GM18907 (cell line): Measurements from ENCODE around the gene NFIA.

ENCODE experiments used
- ATAC-seq: cut with Tn5 transposase; IDR thresholded peaks from one replicate; pipeline ENCODE4 v1.9.1; 2021; ENCODE audit warnings: mild to moderate bottlenecking, moderate library complexity; ENCODE audit not compliant: unreplicated experiment

Gene NFIA

DNA sequence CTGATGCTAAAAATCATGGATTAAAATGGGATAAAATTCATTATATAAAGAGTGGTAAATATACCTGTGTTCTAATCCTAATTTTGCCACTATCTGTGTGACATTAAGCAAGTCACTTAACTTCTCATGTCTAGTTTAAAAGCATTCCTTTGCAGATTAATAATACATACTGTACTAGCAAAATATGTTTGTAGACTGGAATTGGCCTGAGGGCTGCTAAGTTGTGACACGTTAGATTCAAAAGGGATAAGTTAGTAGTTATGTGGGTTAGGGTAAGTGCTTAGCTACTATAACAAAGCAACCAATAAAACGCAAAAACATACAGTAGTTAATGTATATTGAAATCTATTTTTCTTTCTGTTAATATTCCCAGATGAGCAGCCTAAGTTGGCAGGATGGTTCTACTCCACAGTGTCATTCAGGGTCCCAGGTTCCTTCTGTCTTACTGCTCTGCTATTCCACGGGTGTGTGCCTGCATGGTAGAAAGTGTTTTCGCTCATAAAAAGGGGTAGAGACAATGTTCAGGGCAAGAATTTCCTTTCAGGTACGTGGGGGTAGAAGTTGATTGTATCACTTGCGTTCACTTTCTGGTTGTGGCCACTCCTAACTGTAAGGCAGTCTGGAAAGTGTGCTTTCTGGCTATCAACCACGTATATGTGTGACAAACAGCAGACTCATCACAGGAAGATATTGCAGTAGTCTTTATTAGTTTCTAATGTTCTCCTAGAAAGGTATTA is 239.8 kb downstream of the NFIA start:
- no peak for ATAC-seq

DNA sequence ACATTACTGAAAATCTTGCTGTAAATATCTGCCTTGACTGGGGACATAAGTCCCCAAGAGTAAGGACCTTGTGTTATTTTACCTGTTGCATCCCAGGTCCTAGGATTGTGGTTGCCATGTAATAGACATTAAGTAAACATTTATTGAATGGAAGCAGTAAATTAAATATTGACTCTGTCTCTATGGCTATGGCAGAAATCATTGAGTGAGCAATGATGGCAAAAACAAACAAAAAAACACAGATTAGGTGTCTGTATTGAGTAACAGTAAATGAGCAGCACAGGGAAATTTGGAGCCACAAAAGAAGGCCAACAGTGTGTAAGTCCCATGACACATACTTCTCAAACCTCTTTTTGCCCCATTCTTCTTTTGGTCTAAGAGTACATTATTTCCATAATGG is 240.4 kb downstream of the NFIA start:
- ATAC-seq = no peak

DNA sequence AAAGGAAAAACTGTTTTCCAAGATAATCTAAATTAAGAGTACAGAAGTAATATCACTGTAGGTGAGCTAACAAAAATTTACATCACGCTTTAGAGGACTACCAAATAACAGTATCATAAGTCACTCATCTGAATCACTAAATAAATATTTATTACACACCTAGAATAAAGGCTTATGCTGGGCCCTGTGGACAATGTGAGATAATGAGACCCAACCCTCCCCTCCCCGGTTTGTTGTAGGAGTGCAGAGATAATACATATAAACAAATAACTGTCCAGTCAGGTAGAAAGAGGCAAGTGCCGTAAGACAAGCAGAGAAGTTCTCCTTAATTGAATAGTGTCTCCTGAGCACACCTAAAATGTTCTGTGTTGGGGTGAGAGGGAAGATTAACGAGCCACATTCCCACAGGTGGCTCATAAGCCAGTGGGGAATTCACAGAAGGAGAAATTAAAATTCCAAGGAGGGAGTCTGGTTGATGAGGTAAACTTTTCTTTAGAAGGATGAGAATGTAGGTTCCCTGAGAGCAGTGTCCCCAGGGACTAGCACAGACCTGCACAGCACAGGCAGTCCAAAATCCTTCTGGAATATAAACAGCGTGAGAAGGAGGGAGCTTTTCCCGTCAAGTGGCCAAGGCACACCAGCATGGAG is 241.4 kb downstream of the NFIA start:
- ATAC-seq = no peak

DNA sequence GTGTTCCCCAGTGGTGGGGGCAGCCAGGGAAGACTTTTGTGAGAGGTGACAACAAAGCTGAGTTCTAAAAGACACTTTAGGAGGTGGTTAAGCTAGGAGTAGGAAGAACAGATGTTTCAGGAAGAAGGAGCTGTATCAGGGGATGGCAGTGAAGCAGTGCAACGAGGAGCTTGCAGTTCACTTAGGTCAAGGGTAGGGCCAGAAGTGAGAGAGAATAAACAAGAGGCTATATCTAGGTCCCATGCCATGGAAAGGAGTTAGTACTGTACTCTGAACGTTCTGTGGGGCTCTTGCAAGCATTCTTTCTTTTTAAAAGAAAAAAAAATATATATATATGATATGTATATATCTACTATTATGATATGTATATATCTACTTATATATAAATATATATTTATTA is 244.4 kb downstream of the NFIA start:
- ATAC-seq = no peak

DNA sequence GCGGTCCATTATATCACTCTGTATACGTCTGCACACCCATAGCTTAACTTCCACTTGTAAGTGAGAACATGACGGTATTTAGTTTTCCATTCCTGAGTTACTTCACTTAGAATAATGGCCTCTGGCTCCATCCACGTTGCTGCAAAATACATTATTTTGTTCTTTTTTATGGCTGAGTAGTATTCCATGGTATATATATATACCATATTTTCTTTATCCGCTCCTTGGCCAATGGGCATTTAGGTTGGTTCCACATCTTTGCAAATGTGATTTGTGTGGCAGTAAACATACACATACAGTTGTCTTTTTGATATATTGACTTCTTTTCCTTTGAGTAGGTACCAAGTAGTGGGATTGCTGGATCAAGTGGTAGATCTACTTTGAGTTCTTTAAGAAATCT is 245.1 kb downstream of the NFIA start:
- ATAC-seq = no peak

DNA sequence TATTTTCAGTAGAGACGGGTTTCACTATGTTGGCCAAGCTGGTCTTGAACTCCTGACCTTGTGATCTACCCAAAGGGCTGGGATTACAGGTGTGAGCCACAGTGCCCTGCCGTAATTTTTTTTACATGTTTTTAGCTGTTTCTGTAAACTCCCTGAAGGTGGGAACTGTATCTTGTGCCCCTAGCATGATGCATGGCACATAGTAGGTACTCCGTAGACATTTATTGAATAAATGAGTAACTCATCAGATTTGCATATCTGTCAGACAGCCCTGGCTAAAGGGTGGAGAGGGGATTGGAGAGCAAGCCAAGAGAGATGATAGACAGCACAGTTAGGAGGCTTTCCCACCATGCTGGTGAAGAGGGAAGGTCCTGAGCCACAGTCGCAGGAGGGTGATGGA is 247.2 kb downstream of the NFIA start:
- ATAC-seq = no peak

DNA sequence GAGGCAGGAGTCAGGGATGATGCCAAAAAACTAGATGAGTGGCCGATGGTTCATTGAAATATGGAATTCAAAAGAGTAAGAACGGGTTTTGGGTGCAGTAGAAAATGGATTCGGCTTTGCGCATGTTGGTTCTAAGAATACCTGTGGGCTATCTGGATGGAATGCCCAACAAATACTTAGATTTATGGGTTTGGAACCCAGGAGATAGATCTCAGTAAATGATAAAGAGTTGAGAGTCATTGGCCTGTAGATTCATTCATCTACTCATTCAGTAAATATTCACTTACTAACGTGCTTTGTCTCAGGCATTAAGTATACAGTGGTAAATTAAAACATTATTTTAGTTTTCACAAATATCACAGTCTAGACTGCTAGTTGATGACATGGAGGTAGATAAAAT is 247.7 kb downstream of the NFIA start:
- ATAC-seq = no peak

DNA sequence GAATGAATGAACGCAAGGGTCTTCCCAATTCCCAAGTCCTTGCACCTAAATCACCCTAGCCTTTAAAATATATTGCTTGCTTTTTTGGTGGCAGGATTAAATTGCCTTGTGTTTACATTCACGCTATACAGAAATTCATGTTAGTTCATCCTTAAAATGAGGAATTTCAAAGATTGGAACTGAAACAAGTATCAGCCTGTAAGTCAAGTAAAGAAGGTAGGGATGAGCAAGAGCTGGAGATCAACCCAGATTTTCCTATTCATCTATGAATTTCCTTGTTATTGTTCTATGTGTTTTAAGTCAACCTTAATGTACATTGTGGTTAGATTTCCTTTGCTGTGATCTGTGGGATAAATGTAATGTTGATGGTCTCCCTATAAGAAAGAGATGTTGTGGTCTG is 248.2 kb downstream of the NFIA start:
- ATAC-seq = no peak

DNA sequence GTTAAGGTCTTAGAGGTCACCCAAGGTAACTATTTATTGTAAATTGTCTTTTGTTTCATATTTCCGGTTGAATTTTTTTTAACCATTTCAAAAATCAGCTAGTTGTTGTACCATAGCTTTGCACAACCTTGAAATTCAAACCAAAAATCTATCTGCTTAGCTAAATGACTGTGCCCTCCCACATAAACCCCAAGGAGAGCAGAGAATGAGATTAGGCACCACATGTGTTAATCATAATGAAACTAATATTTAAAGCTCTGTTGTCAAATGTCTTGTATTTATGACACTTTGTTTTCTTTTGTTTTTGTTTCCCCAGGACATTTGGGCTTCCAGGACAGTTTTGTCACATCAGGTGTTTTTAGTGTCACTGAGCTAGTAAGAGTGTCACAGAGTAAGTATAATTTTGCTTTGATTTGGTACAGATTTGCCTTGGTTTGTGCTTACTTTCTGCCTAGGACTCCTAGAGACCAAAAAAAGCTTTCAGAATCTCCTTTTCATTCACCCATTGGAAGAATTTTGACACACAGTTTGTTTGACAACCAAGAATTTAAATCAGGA is 249.9 kb downstream of the NFIA start:
- peak; percentile 99 for ATAC-seq

DNA sequence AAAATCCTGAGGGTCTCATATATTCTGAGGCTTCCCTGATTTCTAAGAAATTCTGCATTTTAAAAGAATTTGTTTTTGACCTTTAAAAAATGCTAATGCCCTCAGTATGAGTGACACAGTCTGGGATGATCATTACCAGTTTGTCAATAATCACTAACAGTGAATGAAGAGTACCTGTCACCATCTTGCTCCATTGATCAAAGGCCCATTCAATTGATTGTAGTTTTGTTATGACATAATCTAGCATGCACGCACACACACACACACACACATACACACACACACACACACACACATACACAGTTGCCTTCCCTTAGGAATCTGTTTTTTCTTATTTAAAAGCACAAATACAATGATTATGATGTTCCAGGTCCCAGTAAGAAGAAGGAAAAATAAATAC is 250.4 kb downstream of the NFIA start:
- no peak for ATAC-seq

DNA sequence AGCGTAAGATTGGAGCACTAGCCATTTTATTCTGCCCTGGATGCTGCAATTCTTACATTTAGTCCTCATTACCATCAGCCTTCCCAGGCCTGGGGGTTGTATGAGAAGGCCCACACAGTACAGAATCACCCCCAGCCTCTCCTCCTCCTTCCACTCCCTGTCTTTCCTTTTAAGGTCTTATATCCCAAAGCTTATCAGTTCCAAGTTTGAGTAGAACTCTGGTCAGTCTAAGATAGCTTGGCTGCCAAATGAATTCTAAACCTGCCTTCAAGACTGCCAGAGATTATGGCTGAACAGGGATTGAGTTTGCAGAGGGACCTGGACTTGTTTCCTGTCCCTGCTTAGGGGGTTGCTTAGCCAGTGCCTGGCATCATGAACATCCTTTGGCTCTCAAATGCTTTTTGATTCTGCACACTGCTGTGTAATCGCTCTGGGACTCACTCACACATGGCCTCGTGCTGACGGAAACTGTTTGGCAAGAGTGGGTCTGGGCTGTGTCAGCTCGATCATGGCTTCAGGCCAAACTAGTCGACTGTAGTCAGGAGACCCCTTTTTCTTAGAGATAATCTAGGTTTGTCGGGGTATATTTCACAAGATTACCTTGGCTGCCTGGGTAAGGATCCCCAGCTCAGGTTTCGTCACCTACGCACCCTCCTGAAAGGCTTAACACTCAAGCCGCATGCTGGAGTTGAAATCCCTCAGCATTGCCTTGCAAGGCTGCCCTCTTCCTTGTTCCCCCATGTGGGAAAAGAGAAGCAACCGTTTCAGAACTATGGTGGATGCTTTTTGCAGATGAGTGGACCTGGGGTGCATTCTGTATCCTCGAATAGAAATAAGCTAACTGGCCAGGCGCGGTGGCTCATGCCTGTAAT is 252.6 kb downstream of the NFIA start:
- ATAC-seq = no peak

DNA sequence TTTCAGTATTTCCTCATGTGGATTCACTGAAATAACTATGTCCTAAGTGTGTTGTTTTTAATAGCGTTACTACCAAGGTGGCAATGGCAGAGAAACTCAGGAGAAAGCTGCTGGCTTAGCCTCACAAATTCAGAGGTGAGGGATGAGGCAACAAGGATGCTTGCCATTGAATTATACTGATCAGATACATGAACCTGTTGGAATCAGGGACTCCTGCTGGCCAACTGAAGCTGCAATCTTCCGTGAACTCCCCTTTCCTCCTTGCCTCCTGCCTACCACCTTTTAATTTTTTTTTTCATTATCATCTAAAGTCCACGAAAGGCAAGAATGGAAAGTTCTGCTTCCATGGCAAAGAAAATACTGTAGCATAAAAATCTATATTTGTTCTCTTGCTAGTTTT is 254.7 kb downstream of the NFIA start:
- ATAC-seq = no peak

DNA sequence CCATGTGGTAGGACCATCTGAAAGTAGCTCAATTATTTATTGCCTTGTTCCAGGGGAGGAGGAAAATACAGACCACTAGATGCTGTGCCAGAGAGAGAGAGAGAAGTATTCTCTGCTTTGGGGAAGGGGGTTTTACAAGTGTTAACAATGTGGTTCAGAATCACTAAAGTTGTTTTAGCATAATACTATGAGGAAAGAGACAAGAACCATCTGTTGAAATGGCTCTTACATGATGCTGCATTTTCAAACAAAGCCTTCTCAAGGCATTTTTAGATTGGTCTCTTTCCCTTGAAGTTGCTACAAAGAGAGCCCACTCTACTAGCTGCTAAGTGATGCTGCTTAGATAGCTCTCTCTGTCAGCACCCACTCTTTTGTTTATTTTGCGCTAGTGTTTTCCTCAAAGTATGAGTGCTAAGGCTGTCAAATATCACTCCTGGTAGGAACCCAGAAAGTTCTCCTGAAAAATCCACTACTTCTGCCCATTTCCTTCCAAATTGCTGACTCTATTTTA is 255.1 kb downstream of the NFIA start:
- ATAC-seq = no peak

DNA sequence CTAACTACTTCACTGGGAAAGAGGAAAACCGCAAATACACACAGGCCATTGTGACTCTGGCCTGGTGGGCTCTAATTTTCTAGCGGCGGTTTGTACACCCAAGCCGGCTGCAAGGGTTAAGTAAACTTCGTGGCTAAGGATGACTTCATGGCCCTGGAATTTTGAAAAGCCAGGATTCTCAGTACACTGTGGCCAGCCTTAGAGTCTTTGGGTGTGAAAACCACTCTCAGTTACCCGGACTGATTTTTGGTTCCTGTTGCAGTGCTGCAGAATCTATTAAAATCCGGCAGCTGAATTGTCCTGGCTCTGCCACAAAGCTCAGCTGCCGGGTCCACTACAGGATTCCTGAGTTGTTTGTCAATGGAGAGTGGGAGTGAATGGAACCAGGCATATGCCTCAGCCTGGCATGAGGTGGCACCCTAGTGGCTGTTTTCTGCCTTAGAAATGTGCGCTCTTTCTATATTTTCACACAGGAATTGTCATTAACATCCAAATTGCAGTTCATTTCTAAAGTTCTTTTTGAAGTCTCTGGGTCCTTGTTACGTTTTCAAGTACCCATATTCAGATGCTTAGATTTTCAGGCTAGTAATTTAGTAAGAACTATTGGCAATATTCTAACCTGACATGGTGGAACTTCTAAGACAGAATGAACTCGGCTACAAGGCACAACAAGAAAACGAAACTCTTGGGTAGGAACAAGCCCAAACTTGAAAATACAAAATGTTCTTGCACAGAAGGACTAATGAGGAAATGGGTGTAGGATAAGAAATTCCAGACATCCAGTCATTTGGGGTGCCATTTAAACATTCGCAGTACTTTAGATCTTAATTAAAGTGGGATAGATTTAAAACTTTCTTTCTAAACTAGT is 255.9 kb downstream of the NFIA start:
- ATAC-seq = peak; percentile 52

DNA sequence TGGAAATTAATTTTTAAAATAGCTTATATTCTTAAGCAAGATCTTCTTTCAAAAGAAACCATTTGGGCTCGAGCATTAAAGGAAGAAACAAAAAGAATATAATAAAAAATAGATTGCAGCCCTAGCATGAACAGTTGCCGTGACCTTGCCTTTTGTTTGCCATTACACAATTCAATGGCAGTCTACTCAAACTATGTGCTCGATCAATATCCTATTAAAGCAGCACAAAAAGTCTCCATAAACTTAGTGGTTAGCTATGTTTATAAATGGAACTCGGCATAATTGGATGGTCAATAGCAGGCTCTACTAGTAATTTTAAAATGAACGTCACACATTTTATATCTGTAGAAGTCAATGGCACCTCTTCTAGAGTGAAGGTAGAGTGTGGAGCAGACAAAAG is 256.5 kb downstream of the NFIA start:
- ATAC-seq = no peak

DNA sequence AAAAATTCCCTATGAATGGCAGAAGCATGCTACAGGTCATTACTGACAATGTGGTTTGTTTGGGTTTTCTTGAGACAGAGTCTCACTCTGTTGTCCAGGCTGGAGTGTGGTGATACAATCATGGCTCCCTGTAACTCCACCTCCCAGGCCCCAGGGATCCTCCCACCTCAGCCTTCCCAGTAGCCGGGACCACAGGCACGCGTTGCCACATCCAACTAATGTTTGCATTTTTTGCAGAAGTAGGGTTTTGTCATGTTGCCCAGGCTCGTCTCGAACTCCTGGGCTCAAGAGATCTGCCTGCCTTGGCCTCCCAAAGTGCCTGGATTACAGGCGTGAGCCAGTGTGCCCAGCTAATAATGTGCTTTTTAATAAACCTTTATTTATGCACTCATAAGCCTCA is 259.1 kb downstream of the NFIA start:
- no peak for ATAC-seq

DNA sequence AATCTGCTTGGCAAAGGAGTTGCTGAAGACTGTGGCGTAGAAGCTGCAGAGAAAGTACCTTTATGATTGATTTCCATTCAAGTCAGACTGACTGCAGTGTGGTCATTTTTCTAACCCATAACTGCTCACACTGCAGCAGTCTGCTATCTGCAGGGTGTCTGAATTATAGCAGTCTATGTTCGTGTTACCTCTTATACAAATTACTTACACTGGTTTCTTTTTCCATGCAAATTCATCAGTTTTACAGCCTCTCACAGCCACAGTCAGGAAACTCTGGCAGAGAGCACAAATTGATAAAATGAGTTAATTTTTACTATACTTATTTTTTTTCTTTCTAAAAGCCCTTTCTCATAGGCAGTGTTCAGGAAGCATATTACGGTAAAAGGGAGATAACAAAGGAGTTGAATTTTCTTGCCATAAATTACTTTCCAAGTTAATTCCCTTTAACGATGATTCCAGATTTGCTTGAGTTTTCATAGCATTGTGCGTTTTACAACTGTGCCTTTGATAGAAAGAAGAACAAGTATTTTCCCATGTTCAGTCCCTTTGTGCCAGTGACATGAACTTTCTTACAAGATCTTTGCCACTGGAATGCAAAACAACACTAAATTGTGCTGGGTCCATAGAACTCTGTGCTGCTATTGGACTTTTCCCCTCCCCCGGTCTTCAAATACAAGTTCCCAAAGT is 261.5 kb downstream of the NFIA start:
- no peak for ATAC-seq

DNA sequence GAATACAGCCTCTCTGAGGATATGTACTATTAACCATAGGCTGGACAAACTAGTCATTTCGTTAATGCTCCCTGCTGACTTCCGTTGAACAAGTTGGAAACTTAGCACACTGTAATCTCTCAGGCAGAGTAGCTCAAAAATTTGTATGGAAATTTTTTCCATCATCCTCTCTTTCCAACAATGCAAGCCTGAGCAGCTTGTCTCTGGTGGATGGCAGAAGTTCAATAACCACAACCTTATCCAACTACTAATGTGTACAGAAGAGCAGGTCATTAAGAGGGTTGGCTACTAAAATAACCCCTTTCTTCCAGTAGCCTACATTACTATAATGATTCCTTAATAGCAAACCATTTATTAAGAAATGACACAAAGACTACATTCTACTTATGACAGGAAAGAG is 262.3 kb downstream of the NFIA start:
- ATAC-seq = no peak

DNA sequence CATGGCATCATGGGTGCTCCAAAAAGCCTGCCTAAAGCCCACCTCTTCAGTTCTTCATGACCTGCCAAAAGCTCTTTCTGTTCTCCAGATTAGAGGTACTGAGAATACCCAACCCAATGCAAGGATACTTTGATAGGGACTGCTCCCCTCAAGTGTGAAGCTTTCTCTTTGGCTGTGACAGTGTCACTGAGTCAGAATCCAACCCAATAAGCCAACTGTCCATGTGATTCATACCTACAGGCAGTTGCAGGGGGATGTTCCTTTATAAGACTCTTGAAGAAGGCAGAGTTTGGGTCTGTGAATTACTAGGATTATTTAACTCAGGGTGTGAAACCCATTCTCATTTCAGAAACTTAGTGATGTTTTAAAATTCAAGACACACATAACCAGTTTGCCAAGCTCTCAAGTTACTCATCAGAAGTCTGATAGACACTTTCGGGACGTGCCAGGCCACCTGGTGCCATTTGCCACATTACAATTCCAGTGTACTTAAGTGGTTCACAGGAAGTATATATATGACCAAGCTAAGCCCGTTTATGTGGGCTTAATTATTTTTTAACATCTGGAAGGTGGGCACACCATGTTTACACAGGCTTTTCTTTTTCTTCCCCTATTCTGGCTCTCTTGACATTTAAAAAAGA is 265.8 kb downstream of the NFIA start:
- no peak for ATAC-seq
